ENCODE measurements around the gene TPK1.

TPK1 gene

GRCh38 chr7:144546782-144547181 is 289.1 kb downstream of the TPK1 start:
- H3F3A ChIP-seq (ENCODE audit: control insufficient read depth, insufficient read depth) = no peaks in the 10 kb centered on the region
- no peak overlapping the region for H3K27ac ChIP-seq (ENCODE audit: low read depth, low read length)
- H4K20me1 ChIP-seq (ENCODE audit: control insufficient read depth, insufficient read depth, low read depth, low read length) = no peaks in the 10 kb centered on the region
- H3K9me2 ChIP-seq (replicated peaks; ENCODE audit: control insufficient read depth, low read length) = no peaks in the 10 kb centered on the region
- no peaks in the 10 kb centered on the region for H3K9me3 ChIP-seq (ENCODE audit: control insufficient read depth, insufficient read depth, low read length)
- H3K4me2 ChIP-seq (ENCODE audit: low read length) = no peak overlapping the region
- H3K36me3 ChIP-seq (ENCODE audit: control insufficient read depth, low read length) = no peaks in the 10 kb centered on the region
- H3K4me1 ChIP-seq (ENCODE audit: control insufficient read depth, low read length) = no peaks in the 10 kb centered on the region
- no peaks in the 10 kb centered on the region for H3K27me3 ChIP-seq (ENCODE audit: control insufficient read depth, low read length)
- H3K79me2 ChIP-seq (ENCODE audit: control insufficient read depth, low read length) = no peaks in the 10 kb centered on the region
- no peak for TF ChIP-seq CTCF (IDR thresholded peaks at IDR 0.05; ENCODE audit: low read depth, low read length, poor library complexity, severe bottlenecking)
- no peak for TF ChIP-seq EZH2phosphoT487 (IDR thresholded peaks at IDR 0.05; ENCODE audit: borderline replicate concordance, low read length)
- H3K4me3 ChIP-seq (ENCODE audit: low read length) = no peak overlapping the region

- H3K79me2 ChIP-seq (ENCODE audit: control insufficient read depth, low read length) = no peaks in the 10 kb centered on the region
- no peak overlapping the region for H3K4me3 ChIP-seq (ENCODE audit: low read length)
- H3F3A ChIP-seq (ENCODE audit: control insufficient read depth, insufficient read depth) = no peaks in the 10 kb centered on the region
- H3K36me3 ChIP-seq (ENCODE audit: control insufficient read depth, low read length) = no peaks in the 10 kb centered on the region
- no peak for TF ChIP-seq EZH2phosphoT487 (IDR thresholded peaks at IDR 0.05; ENCODE audit: borderline replicate concordance, low read length)
- no peak for TF ChIP-seq CTCF (IDR thresholded peaks at IDR 0.05; ENCODE audit: low read depth, low read length, poor library complexity, severe bottlenecking)
- H3K27ac ChIP-seq (ENCODE audit: low read depth, low read length) = no peak overlapping the region
- H3K9me3 ChIP-seq (ENCODE audit: control insufficient read depth, insufficient read depth, low read length) = no peaks in the 10 kb centered on the region
- no peaks in the 10 kb centered on the region for H3K9me2 ChIP-seq (replicated peaks; ENCODE audit: control insufficient read depth, low read length)
- H4K20me1 ChIP-seq (ENCODE audit: control insufficient read depth, insufficient read depth, low read depth, low read length) = no peaks in the 10 kb centered on the region
- no peak overlapping the region for H3K4me2 ChIP-seq (ENCODE audit: low read length)
- H3K4me1 ChIP-seq (ENCODE audit: control insufficient read depth, low read length) = no peaks in the 10 kb centered on the region
- H3K27me3 ChIP-seq (ENCODE audit: control insufficient read depth, low read length) = no peaks in the 10 kb centered on the region
Measured at GRCh38 chr7:144545330-144545729, 290.5 kb downstream of the TPK1 start.

- no peaks in the 10 kb centered on the region for H3K27me3 ChIP-seq (ENCODE audit: control insufficient read depth, low read length)
- no peaks in the 10 kb centered on the region for H3F3A ChIP-seq (ENCODE audit: control insufficient read depth, insufficient read depth)
- TF ChIP-seq CTCF (IDR thresholded peaks at IDR 0.05; ENCODE audit: low read depth, low read length, poor library complexity, severe bottlenecking) = no peak
- no peak for TF ChIP-seq EZH2phosphoT487 (IDR thresholded peaks at IDR 0.05; ENCODE audit: borderline replicate concordance, low read length)
- H3K79me2 ChIP-seq (ENCODE audit: control insufficient read depth, low read length) = no peaks in the 10 kb centered on the region
- H3K4me3 ChIP-seq (ENCODE audit: low read length) = no peak overlapping the region
- H3K4me1 ChIP-seq (ENCODE audit: control insufficient read depth, low read length) = no peaks in the 10 kb centered on the region
- H3K4me2 ChIP-seq (ENCODE audit: low read length) = no peak overlapping the region
- no peak overlapping the region for H3K27ac ChIP-seq (ENCODE audit: low read depth, low read length)
- 0 out of 2 replicates have a peak, but pooled peaks cover 5% of the 10 kb centered on the region for H3K9me2 ChIP-seq (replicated peaks; ENCODE audit: control insufficient read depth, low read length)
- H3K9me3 ChIP-seq (ENCODE audit: control insufficient read depth, insufficient read depth, low read length) = no peaks in the 10 kb centered on the region
- no peaks in the 10 kb centered on the region for H3K36me3 ChIP-seq (ENCODE audit: control insufficient read depth, low read length)
- no peaks in the 10 kb centered on the region for H4K20me1 ChIP-seq (ENCODE audit: control insufficient read depth, insufficient read depth, low read depth, low read length)
Measured at GRCh38 chr7:144534655-144535395, 301.0 kb downstream of the TPK1 start.

Measured in DOHH2 (cell line).